ENCODE results near the gene SLC5A11. TPM values are rescaled to one million over a fixed set of nuclear protein-coding genes. Genes with fewer than 3 reads are reported as not detected.

The SLC5A11 gene
- total and polyA plus RNA-seq, 2 of the 13 experiments (the other 11 are each of a cell fraction or from before 2014, with no cell fraction given): 1.2 to 3.3 TPM

GRCh38 chr16:24936151-24936550, 90.4 kb downstream of the SLC5A11 start:
- no peak overlapping the region for H3K4me2 ChIP-seq (ENCODE audit: low read depth, low read length)
- H3K36me3 ChIP-seq (replicated peaks in 1 of 2; ENCODE audit: control insufficient read depth in 1 of 2, insufficient read depth in 2 of 2, low read length in 2 of 2): peaks cover 20 to 80% of the 10 kb centered on the region in 2 experiments
- no TSS peak for BruUV-seq (replicated peaks)
- no peak overlapping the region for H3K9ac ChIP-seq (ENCODE audit: insufficient read depth, low read depth, low read length)
- ATAC-seq (no peak), FAIRE-seq (no peak), DNase-seq (ENCODE audit: low spot score) (no peak)
- no peak overlapping the region for H3K27ac ChIP-seq (ENCODE audit: extremely low read length, insufficient read depth, low read length)
- no peak overlapping the region for H3K4me3 ChIP-seq (replicated peaks in 1 of 3; ENCODE audit: insufficient read depth in 1 of 3, low read depth in 2 of 3, low read length in 3 of 3)
- ChIA-PET POLR2A (no interaction called here), CTCF (ENCODE audit: low intra/inter-chr PET ratio, low total read pairs) (no interaction called here)
- intact Hi-C loops (cut with micrococcal nuclease; ENCODE audit: unreplicated experiment) (no loop called here), in situ Hi-C loops (cut with HindIII; ENCODE audit: extremely low pct_ligation_motif_present, low pct_unique_long_range_greater_than_20kb) (no loop called here)
- no peaks in the 10 kb centered on the region for H3K27me3 ChIP-seq (ENCODE audit: control insufficient read depth in 1 of 2, insufficient read depth in 2 of 2, low read length in 2 of 2)
- peaks cover 11% of the 10 kb centered on the region; the same call in 1 of the 2 replicates for H3K4me1 ChIP-seq (ENCODE audit: insufficient read depth, low read length)
- H3K9me3 ChIP-seq (ENCODE audit: low read length): no peaks in the 10 kb centered on the region
- H2AFZ ChIP-seq (ENCODE audit: low read length): no peak overlapping the region
- no peaks in the 10 kb centered on the region for H3K79me2 ChIP-seq (ENCODE audit: insufficient read depth, low read length)
- TF ChIP-seq PITX1 (CRISPR knock-in tag; IDR thresholded peaks at IDR 0.05) (no peak), PAX8 (CRISPR knock-in tag; IDR thresholded peaks at IDR 0.05; ENCODE audit: borderline replicate concordance) (no peak), HNRNPUL1 (IDR thresholded peaks at IDR 0.05; ENCODE audit: low read depth, low read length) (no peak), RERE (CRISPR knock-in tag; IDR thresholded peaks at IDR 0.05; ENCODE audit: low read depth) (no peak), MXD4 (CRISPR knock-in tag; IDR thresholded peaks at IDR 0.05) (no peak)
- no peaks in the 10 kb centered on the region for H4K20me1 ChIP-seq (ENCODE audit: insufficient read depth, low read length)
- 88% methylated on average over 4 of the region's 4 CpGs for WGBS (ENCODE audit: low lambda C conversion rate)

Data from HepG2 (cell line).